PFSK-1 (cell line): ENCODE measurements around the gene SLC9A9.

Experiments
- FOXP2 ChIP-seq: optimal IDR thresholded peaks from 2 replicates; pipeline ENCODE3; 2011; ENCODE audit warnings: borderline replicate concordance, control low read depth, inconsistent platforms; ENCODE audit not compliant: insufficient read depth; ENCODE audit errors: extremely low read length, extremely low read depth
- POLR2AphosphoS5 ChIP-seq: IDR thresholded peaks from 2 replicates; pipeline ENCODE4 v1.6.1; 2012; ENCODE audit warnings: low read depth, mild to moderate bottlenecking, control low read depth, low read length, moderate library complexity
- REST ChIP-seq, 2 experiments: IDR thresholded peaks; 2 replicates each; pipeline versions ENCODE4 v1.6.1 to v1.8.0; 2011 to 2012; ENCODE audit warnings: low read depth in 2 of 2, low read length in 2 of 2, control low read depth in 1 of 2, inconsistent platforms in 1 of 2, mild to moderate bottlenecking in 1 of 2, moderate library complexity in 1 of 2; ENCODE audit not compliant: insufficient read depth in 1 of 2
- SIN3A ChIP-seq: IDR thresholded peaks from 2 replicates; pipeline ENCODE4 v1.6.1; 2012; ENCODE audit warnings: mild to moderate bottlenecking, low read length, moderate library complexity, borderline replicate concordance; ENCODE audit not compliant: insufficient read depth
- TAF1 ChIP-seq: IDR thresholded peaks from 2 replicates; pipeline ENCODE4 v1.6.1; 2012; ENCODE audit warnings: low read length, control low read depth, borderline replicate concordance; ENCODE audit not compliant: insufficient read depth

Gene SLC9A9

GRCh38 chr3:143824735-143825385 is 23.4 kb downstream of the SLC9A9 start:
- TF ChIP-seq REST (IDR thresholded peaks at IDR 0.05; ENCODE audit: insufficient read depth in 1 of 2, low read depth in 2 of 2, low read length in 2 of 2) (no peak), POLR2AphosphoS5 (no peak), SIN3A (no peak), FOXP2 (no peak), TAF1 (no peak)

GRCh38 chr3:143822798-143823197 is 25.5 kb downstream of the SLC9A9 start:
- no peak for TF ChIP-seq REST (IDR thresholded peaks at IDR 0.05; ENCODE audit: insufficient read depth in 1 of 2, low read depth in 2 of 2, low read length in 2 of 2)

- no peak for TF ChIP-seq SIN3A
- no peak for TF ChIP-seq FOXP2
Observed at GRCh38 chr3:143822374-143822773, 25.9 kb downstream of the SLC9A9 start.

- TF ChIP-seq REST (IDR thresholded peaks at IDR 0.05; ENCODE audit: insufficient read depth in 1 of 2, low read depth in 2 of 2, low read length in 2 of 2) (no peak), SIN3A (no peak), TAF1 (no peak), POLR2AphosphoS5 (no peak), FOXP2 (no peak)
Observed at GRCh38 chr3:143821862-143822261, 26.4 kb downstream of the SLC9A9 start.

GRCh38 chr3:143820466-143821221 is 27.6 kb downstream of the SLC9A9 start:
- TF ChIP-seq SIN3A, result no peak
- TF ChIP-seq POLR2AphosphoS5, result no peak
- TF ChIP-seq REST (IDR thresholded peaks at IDR 0.05; ENCODE audit: insufficient read depth in 1 of 2, low read depth in 2 of 2, low read length in 2 of 2), result no peak
- TF ChIP-seq TAF1, result no peak
- no peak for TF ChIP-seq FOXP2
